GM12875 (cell line): Measurements from ENCODE around the gene KLF3.

Experiments
- H3K4me3 ChIP-seq: one replicate; pipeline ENCODE4 v1.5.1; 2011; ENCODE audit warnings: low read depth, low read length, control low read depth
- CTCF ChIP-seq: IDR thresholded peaks from 2 replicates; pipeline ENCODE4 v1.5.1; 2011; ENCODE audit warnings: low read depth, mild to moderate bottlenecking, control low read depth, inconsistent platforms, low read length, moderate library complexity, borderline replicate concordance; ENCODE audit not compliant: insufficient read depth

KLF3 gene

GRCh38 chr4:38663801-38664705 is at the start of gene KLF3:
KLF3 (plus strand) TSS chr4:38664199; CDS start chr4:38680626, 16,427 bp downstream.
- H3K4me3 ChIP-seq = peak within 1 kb of the TSS; percentile 81
- TF ChIP-seq CTCF = no peak

DNA sequence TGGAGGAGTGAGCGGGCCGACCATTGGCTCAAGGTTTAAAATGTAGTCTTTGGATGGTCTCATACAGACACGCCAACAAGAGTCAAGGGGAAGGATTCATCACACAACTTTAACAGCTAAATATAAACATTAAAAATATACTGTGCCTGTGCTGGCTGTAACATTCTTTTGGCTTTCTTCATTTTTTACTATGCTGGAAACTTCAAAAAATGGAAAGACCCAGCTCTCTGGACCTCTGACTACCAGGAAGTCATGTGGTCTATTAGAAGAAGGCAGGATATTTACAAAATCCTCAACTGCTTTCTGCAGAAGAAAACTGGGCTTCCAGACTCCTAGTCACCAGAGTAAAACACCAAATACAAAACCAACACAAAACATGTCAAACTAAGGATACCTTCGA is 49.8 kb upstream of the KLF3 start:
- no peak overlapping the region for H3K4me3 ChIP-seq
- TF ChIP-seq CTCF = no peak

GRCh38 chr4:38615847-38616246 is 48.2 kb upstream of the KLF3 start:
- no peak for TF ChIP-seq CTCF
- H3K4me3 ChIP-seq = no peak overlapping the region

DNA sequence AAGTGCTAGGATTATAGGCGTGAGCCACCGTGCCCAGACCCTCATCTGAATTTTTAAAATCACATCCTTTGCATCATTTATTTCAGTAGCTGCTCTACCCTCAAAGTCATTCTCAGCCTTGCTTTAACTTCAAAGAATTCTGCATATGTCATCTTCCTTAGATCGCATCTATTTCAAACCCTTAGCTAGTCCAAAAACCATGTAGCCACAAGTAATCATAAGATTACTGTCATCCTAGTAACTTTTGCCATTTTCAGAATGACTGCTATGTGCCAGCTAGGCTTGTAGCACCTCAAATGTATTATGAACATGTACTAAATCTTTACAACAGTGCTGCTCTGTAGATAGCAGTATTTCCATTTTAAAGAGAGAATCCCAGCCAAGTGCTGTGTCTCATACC is 45.5 kb upstream of the KLF3 start:
- TF ChIP-seq CTCF = no peak
- H3K4me3 ChIP-seq = no peak overlapping the region

GRCh38 chr4:38619316-38619715 is 44.7 kb upstream of the KLF3 start:
- no peak overlapping the region for H3K4me3 ChIP-seq
- no peak for TF ChIP-seq CTCF

DNA sequence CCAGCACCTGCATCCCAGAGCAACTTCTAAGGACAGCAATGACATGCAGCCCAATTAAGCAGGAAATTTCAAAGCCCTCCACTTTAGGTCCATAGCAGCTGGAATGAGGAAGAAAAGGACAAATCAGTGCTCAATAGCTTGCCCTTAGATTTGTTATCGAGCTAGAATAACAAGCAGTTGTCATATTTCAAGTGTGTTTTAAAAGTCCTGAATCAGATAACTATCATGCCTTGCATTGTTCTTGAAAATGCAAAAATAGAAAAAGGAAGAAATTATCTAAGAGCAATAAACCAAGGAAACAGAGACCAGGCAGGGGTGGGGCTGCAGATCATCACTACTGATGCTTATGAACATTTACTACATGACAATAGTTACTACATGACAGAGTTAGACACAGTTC is 43.9 kb upstream of the KLF3 start:
- TF ChIP-seq CTCF = no peak
- no peak overlapping the region for H3K4me3 ChIP-seq

DNA sequence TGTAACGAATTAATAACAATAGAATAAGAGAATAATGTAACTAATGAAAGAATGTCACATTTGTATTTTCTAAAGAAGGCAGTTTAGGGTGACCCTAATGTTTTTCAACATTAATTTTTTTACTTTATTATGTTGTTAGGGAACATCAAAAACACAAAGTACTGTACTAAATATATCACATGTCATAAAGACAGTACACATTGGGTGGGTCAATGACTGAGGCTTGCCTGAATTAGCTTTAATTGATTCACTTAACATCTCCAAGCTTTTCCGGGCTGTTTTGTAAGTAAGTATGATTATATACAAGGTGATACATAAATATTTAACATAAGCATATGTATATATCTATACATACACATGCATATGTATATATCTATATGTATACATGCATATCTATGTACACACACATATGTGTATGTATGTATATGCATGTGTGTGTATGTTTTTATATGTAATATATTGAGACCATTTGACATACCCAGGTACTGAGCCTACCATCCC is 43.4 kb upstream of the KLF3 start:
- TF ChIP-seq CTCF = no peak
- no peak overlapping the region for H3K4me3 ChIP-seq
